Lung (tissue), 12 donors: ENCODE measurements around the gene ZNRD2. TPM values are rescaled to one million over a fixed set of nuclear protein-coding genes. Genes with fewer than 3 reads are reported as not detected.

ENCODE experiments used
- ATAC-seq: fragments of 200-7000 bp; cut with Tn5 transposase; one replicate; pipeline ENCODE4 v1.9.1; 2020; ENCODE audit warnings: moderate number of reproducible peaks; ENCODE audit not compliant: insufficient read depth, low FRiP score
- DNase-seq, 3 donors: peaks; one replicate each; pipeline ENCODE4 v3.0.0-alpha.2; 2013 to 2017
- H3K27ac ChIP-seq, 2 donors: one replicate each; pipeline ENCODE4 v1.5.1; 2013; ENCODE audit warnings: mild to moderate bottlenecking in 2 of 2, moderate library complexity in 2 of 2, control low read depth in 1 of 2, inconsistent platforms in 1 of 2, low read depth in 1 of 2, low read length in 1 of 2
- H3K27me3 ChIP-seq, 3 donors: one replicate each; pipeline ENCODE4 v1.5.1; 2013; ENCODE audit warnings: low read length in 2 of 3; ENCODE audit not compliant: control insufficient read depth in 3 of 3, insufficient read depth in 3 of 3
- H3K36me3 ChIP-seq, 4 donors: one replicate each; pipeline ENCODE4 v1.5.1; 2013; ENCODE audit warnings: low read length in 4 of 4, mild to moderate bottlenecking in 1 of 4, moderate library complexity in 1 of 4; ENCODE audit not compliant: control insufficient read depth in 4 of 4, insufficient read depth in 4 of 4
- H3K4me1 ChIP-seq, 5 donors: one replicate each; pipeline ENCODE4 v1.5.1; 2013; ENCODE audit warnings: low read length in 5 of 5, mild to moderate bottlenecking in 2 of 5, moderate library complexity in 1 of 5; ENCODE audit not compliant: control insufficient read depth in 5 of 5, insufficient read depth in 5 of 5
- H3K4me3 ChIP-seq: one replicate; pipeline ENCODE4 v1.5.1; 2013; ENCODE audit warnings: mild to moderate bottlenecking, control low read depth, moderate library complexity
- H3K9ac ChIP-seq, 2 donors: one replicate each; pipeline ENCODE4 v1.5.1; 2013; ENCODE audit warnings: low read length in 2 of 2, control low read depth in 1 of 2; ENCODE audit not compliant: insufficient read depth in 1 of 2
- H3K9me3 ChIP-seq, 4 donors: one replicate each; pipeline ENCODE4 v1.5.1; 2013; ENCODE audit warnings: low read length in 3 of 4, mild to moderate bottlenecking in 1 of 4, moderate library complexity in 1 of 4; ENCODE audit not compliant: control insufficient read depth in 4 of 4, insufficient read depth in 3 of 4
- WGBS, 2 donors: extraction: QIAGEN DNeasy Blood & Tissue Kit; methylation state at CpG; one replicate each; pipeline ENCODE4 v1.1.7; 2013; 5-methylcytosine and 5-hydroxymethylcytosine counted together
- polyA plus RNA-seq, 2 donors: library from polyadenylated mRNA; stranded (reverse); fragments of 200-250 nt; gene quantifications; one replicate each; pipeline ENCODE4 v1.2.1, GENCODE V29; 2013
- total RNA-seq, 2 donors: library from RNA; depleted of rRNA in 1 of 2; stranded (reverse); fragments of >200 nt in 1 of 2; gene quantifications; one replicate each; pipeline ENCODE4 v1.2.1, GENCODE V29; 2014 to 2021
- TF ChIP-seq, protein P1 (sequence below): IDR thresholded peaks from 2 replicates; pipeline ENCODE4 v1.5.1; 2012; ENCODE audit warnings: mild to moderate bottlenecking; ENCODE audit errors: control extremely low read depth, extremely low read depth
- donor health status: control.
- donor health status: control.
- donor health status: Bipolar disorder and iron deficiency.
- donor health status: healthy.
- donor health status: DM: yes; HTN: yes; CAD: no.

The ZNRD2 gene
- total and polyA plus RNA-seq, 4 donors, result 22.0 to 81.5 (median 50.8) TPM

DNA sequence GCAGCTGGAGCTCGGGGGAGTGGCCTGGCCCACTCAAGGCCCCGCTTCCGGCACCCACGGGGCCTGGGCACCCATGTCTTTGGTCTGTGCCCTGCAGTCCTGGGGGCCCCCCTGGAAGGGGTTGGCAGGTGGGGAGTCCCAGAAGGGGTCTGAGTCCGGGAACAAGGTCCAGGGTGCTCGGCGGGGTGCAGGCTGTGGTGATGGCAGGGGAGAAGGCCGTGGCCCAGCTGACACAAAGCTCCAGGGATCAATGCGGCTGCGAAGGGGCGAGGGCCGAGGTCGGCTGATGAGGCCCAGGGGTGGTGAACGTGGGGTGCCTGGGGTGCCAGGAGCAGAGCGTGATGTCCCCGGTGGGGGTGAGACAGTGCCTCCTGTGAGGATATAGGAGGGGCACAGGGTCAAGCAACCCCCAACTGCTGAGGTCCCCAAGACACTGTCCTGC is 28.0 kb downstream of the ZNRD2 start:
- Histone ChIP-seq H3K27me3 (no peaks in the 10 kb centered on the region), H3K9ac (no peak overlapping the region), H3K4me1 (peaks cover 0 to 7% (median 0%) of the 10 kb centered on the region in 5 donors), H3K36me3 (peaks cover 3 to 36% (median 16%) of the 10 kb centered on the region in 4 donors), H3K4me3 (no peak overlapping the region), H3K9me3 (peaks cover 0 to 2% (median 0%) of the 10 kb centered on the region in 4 donors), H3K27ac (no peak overlapping the region)
- WGBS, 2 donors, result 92 to 95% methylated on average over 16 of the region's 16 CpGs
- TF ChIP-seq, protein P1, sequence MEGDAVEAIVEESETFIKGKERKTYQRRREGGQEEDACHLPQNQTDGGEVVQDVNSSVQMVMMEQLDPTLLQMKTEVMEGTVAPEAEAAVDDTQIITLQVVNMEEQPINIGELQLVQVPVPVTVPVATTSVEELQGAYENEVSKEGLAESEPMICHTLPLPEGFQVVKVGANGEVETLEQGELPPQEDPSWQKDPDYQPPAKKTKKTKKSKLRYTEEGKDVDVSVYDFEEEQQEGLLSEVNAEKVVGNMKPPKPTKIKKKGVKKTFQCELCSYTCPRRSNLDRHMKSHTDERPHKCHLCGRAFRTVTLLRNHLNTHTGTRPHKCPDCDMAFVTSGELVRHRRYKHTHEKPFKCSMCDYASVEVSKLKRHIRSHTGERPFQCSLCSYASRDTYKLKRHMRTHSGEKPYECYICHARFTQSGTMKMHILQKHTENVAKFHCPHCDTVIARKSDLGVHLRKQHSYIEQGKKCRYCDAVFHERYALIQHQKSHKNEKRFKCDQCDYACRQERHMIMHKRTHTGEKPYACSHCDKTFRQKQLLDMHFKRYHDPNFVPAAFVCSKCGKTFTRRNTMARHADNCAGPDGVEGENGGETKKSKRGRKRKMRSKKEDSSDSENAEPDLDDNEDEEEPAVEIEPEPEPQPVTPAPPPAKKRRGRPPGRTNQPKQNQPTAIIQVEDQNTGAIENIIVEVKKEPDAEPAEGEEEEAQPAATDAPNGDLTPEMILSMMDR, result no peak
- DNase-seq (no peak), ATAC-seq (no peak)

DNA sequence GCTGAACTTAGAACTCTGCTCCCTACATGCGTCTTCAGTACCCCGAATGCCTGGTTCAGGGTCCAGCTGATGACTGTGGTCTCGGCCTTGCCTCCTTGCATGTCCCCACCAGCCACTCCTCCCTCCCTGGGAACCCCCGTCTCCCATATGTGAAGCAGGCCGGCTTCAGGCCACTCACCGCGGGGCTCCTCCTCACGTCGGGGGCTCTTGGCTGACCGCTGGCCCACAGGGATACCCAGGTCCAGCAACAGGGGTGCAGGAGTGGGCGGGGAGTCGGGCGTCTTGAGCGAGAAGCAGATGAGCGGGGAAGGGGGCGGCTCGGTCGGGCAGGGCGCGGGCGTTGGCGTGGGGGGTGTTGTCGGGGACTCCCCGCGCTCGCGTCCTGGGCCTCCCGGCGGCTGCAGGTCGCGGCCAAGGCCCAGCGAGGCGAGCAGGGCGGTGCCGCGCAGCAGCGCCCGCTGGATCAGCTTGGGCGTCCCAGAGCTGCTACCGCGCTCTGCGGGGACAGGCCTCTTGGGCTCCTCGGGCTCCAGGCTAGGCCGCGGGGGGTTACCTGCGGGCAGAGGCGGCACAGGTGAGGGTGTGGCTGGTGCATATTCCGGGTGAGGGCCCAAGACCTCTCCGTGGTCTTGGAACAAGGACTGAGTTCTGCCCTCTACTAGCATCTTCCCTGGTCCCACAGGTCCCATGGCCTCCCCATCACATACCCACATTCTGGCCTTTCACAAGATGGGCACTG is 29.1 kb downstream of the ZNRD2 start:
- DNase-seq (no peak), ATAC-seq (no peak)
- peaks cover 0 to 2% (median 0%) of the 10 kb centered on the region in 4 donors for H3K9me3 ChIP-seq
- peaks cover 0 to 7% (median 0%) of the 10 kb centered on the region in 5 donors for H3K4me1 ChIP-seq
- H3K9ac ChIP-seq, result no peak overlapping the region
- no peaks in the 10 kb centered on the region for H3K27me3 ChIP-seq
- no peak overlapping the region for H3K4me3 ChIP-seq
- H3K27ac ChIP-seq, result no peak overlapping the region
- TF ChIP-seq, protein P1, result no peak
- 88 to 95% methylated on average over 41 to 49 of the region's 49 CpGs for whole genome bisulfite sequencing, 2 donors
- H3K36me3 ChIP-seq, result peaks cover 5 to 42% (median 23%) of the 10 kb centered on the region in 4 donors

DNA sequence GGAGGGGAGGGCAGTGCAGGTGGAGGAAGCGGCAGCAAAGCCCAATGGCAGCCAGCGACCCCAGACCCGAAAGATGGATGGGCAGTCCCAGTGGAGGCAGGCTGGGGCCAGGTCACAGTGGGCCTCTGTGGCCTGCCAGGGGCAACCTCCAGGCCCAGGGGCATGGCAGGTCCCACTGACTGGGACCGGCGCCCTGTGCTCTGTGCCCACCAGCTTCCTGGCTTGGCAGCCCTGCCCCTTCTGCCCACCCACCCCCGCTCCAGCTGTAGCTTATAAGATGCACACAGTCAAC is 29.6 kb downstream of the ZNRD2 start:
- WGBS, 2 donors, result 95 to 99% methylated on average over 6 of the region's 6 CpGs
- no peak overlapping the region for H3K4me3 ChIP-seq
- H3K4me1 ChIP-seq, result peaks cover 0 to 7% (median 0%) of the 10 kb centered on the region in 5 donors
- TF ChIP-seq, protein P1, result no peak
- H3K9me3 ChIP-seq, result peaks cover 0 to 2% (median 0%) of the 10 kb centered on the region in 4 donors
- DNase-seq, result no peak
- no peak overlapping the region for H3K9ac ChIP-seq
- peaks cover 7 to 47% (median 28%) of the 10 kb centered on the region in 4 donors for H3K36me3 ChIP-seq
- no peak for ATAC-seq
- no peaks in the 10 kb centered on the region for H3K27me3 ChIP-seq
- no peak overlapping the region for H3K27ac ChIP-seq

DNA sequence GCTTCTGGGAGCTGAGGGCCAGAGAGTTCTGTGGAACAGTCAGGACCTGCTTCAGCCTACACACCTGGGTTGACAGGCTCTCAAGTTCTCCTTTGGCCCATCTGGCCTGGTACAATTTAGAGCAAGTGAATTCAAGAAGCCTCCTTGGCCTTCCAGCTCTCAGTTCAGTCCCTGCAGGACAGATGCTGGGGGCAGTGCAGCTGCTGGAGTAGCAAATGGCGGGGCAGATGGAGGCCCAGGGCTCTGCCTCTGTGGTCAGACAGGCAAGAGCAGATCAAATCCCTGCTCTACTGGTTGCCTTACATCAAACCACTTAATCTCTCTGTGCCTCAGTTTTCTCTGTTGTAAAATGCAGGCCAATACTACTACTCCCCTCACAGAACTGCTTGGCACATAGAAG is 34.0 kb downstream of the ZNRD2 start:
- H3K4me1 ChIP-seq, result peaks cover 0 to 11% (median 7%) of the 10 kb centered on the region in 5 donors
- H3K27ac ChIP-seq, result peak overlapping the region in 1 of 2 donors; percentile 32
- TF ChIP-seq, protein P1, result no peak
- peaks cover 0 to 2% (median 0%) of the 10 kb centered on the region in 4 donors for H3K9me3 ChIP-seq
- H3K36me3 ChIP-seq, result peaks cover 4 to 58% (median 35%) of the 10 kb centered on the region in 4 donors
- ATAC-seq (no peak), DNase-seq (no peak)
- H3K9ac ChIP-seq, result no peak overlapping the region
- WGBS, 2 donors, result 95 to 96% methylated on average over 1 of the region's 1 CpG
- no peak overlapping the region for H3K4me3 ChIP-seq
- no peaks in the 10 kb centered on the region for H3K27me3 ChIP-seq
